A549 (cell line): ENCODE data around the gene EML4. TPM values are rescaled to one million over a fixed set of nuclear protein-coding genes. Genes with fewer than 3 reads are reported as not detected.

Source experiments
- ATAC-seq, 2 experiments: fragments of 200-7000 bp in 1 of 2; fragments of >200 bp in 1 of 2; cut with Nextera tagmentation in 1 of 2; cut with Tn5 transposase in 1 of 2; 3 replicates each; pipeline versions ENCODE4 v1.8.0 to v1.9.1; 2018 to 2020; ENCODE audit warnings: mild to moderate bottlenecking in 1 of 2, moderate library complexity in 1 of 2
- CTCF ChIA-PET: fragments of 300-600 bp; sonication (Branson Sonifier 250); formaldehyde crosslinking; extraction: SDS; loops from one replicate; lab custom pipeline; 2021; ENCODE audit warnings: antibody characterized with exemption, inconsistent platforms; lab: Yijun Ruan, JAX
- POLR2A ChIA-PET: fragments of 350-600 bp; formaldehyde crosslinking; extraction: SDS; loops from one replicate; lab custom pipeline; 2021; ENCODE audit warnings: antibody characterized with exemption, inconsistent platforms; lab: Yijun Ruan, JAX
- DNase-seq, 2 experiments: peaks; one replicate each; pipeline versions ENCODE4 v3.0.0 to v3.0.0-alpha.2; 2011 to 2016; ENCODE audit warnings: low read depth in 1 of 2, low spot score in 1 of 2
- FAIRE-seq: peaks from 2 replicates; lab custom pipeline; 2011; peaks lifted over from hg19 to GRCh38; lab: Jason Lieb, UNC
- H3K27ac ChIP-seq, 2 experiments: fragments of >200 bp; sonication (Bioruptor Twin); formaldehyde crosslinking; 3 replicates each; pipeline ENCODE4 v1.5.1; 2016 to 2017
- H3K4me1 ChIP-seq: fragments of >200 bp; sonication (Bioruptor Twin); formaldehyde crosslinking; 3 replicates; pipeline ENCODE4 v1.6.1; 2016
- H3K4me2 ChIP-seq: fragments of >200 bp; sonication (Bioruptor Twin); formaldehyde crosslinking; 3 replicates; pipeline ENCODE4 v1.6.1; 2016
- H3K4me3 ChIP-seq: fragments of >200 bp; sonication (Bioruptor Twin); formaldehyde crosslinking; 3 replicates; pipeline ENCODE4 v1.5.1; 2016
- H3K9me3 ChIP-seq: fragments of >200 bp; sonication (Bioruptor Twin); formaldehyde crosslinking; 3 replicates; pipeline ENCODE4 v1.6.1; 2016
- CBX2 ChIP-seq: fragments of 200-600 bp; sonication (generic); IDR thresholded peaks from 2 replicates; pipeline ENCODE4 v1.6.1; 2016; ENCODE audit warnings: low read depth, mild to moderate bottlenecking, borderline replicate concordance
- CBX8 ChIP-seq: fragments of 200-600 bp; sonication (generic); IDR thresholded peaks from 2 replicates; pipeline ENCODE4 v1.6.1; 2016
- CHD4 ChIP-seq: fragments of 200-600 bp; sonication (generic); IDR thresholded peaks from 2 replicates; pipeline ENCODE4 v1.6.1; 2016; ENCODE audit warnings: antibody characterized with exemption, mild to moderate bottlenecking, borderline replicate concordance
- EHF ChIP-seq: fragments of 250-450 bp; sonication (Bioruptor Pico); IDR thresholded peaks from 2 replicates; pipeline ENCODE4 v1.5.0; 2020; ENCODE audit warnings: mild to moderate bottlenecking
- ESRRA ChIP-seq: fragments of 150-350 bp; IDR thresholded peaks from 2 replicates; pipeline ENCODE4 v1.6.1; 2014; ENCODE audit warnings: mild to moderate bottlenecking, low read length, borderline replicate concordance
- FOXS1 ChIP-seq: fragments of 250-450 bp; sonication (Bioruptor Pico); IDR thresholded peaks from 2 replicates; pipeline ENCODE4 v1.5.0; 2020; ENCODE audit warnings: mild to moderate bottlenecking, moderate library complexity
- HDAC2 ChIP-seq: fragments of 200-600 bp; sonication (generic); IDR thresholded peaks from 2 replicates; pipeline ENCODE4 v1.6.1; 2016
- HEYL ChIP-seq: fragments of 250-450 bp; sonication (Bioruptor Pico); IDR thresholded peaks from 2 replicates; pipeline ENCODE4 v1.8.0; 2021; ENCODE audit warnings: mild to moderate bottlenecking, moderate library complexity
- HOXB5 ChIP-seq: fragments of 250-450 bp; sonication (Bioruptor Pico); IDR thresholded peaks from 2 replicates; pipeline ENCODE4 v1.5.0; 2020; ENCODE audit warnings: mild to moderate bottlenecking, moderate library complexity
- JUNB ChIP-seq: fragments of >200 bp; sonication (Bioruptor Twin); formaldehyde crosslinking; IDR thresholded peaks from 2 replicates; pipeline ENCODE4 v1.6.1; 2016
- KDM1A ChIP-seq: fragments of 200-600 bp; sonication (generic); IDR thresholded peaks from 2 replicates; pipeline ENCODE4 v1.6.1; 2016; ENCODE audit warnings: low read depth, mild to moderate bottlenecking
- KDM5A ChIP-seq: fragments of 200-600 bp; sonication (generic); IDR thresholded peaks from 2 replicates; pipeline ENCODE4 v1.6.1; 2016; ENCODE audit warnings: antibody characterized with exemption, mild to moderate bottlenecking
- MAZ ChIP-seq: fragments of 150-350 bp; IDR thresholded peaks from 2 replicates; pipeline ENCODE4 v1.6.1; 2014; ENCODE audit warnings: antibody characterized with exemption, low read depth, low read length, borderline replicate concordance
- NFE2L2 ChIP-seq: fragments of 150-350 bp; conservative IDR thresholded peaks from 2 replicates; pipeline ENCODE4 v1.6.1; 2014; ENCODE audit warnings: low read length
- NPAS2 ChIP-seq: fragments of 250-450 bp; sonication (Bioruptor Pico); IDR thresholded peaks from 2 replicates; pipeline ENCODE4 v1.8.0; 2022; ENCODE audit warnings: mild to moderate bottlenecking, moderate library complexity, borderline replicate concordance
- PHF8 ChIP-seq: fragments of 200-600 bp; sonication (generic); IDR thresholded peaks from 2 replicates; pipeline ENCODE4 v1.6.1; 2016; ENCODE audit warnings: low read depth, mild to moderate bottlenecking, antibody characterized with exemption, moderate library complexity, borderline replicate concordance
- RAD21 ChIP-seq, 2 experiments: fragments of >200 bp in 1 of 2; sonication (Bioruptor Twin) in 1 of 2; formaldehyde crosslinking in 1 of 2; IDR thresholded peaks in 1 of 2; conservative IDR thresholded peaks in 1 of 2; 2 replicates in 1 of 2; 3 replicates in 1 of 2; pipeline ENCODE4 v1.6.1; 2012 to 2018; ENCODE audit warnings: inconsistent platforms in 1 of 2
- RARB ChIP-seq: fragments of 250-450 bp; sonication (Bioruptor Pico); IDR thresholded peaks from 2 replicates; pipeline ENCODE4 v1.8.0; 2021; ENCODE audit warnings: mild to moderate bottlenecking, moderate library complexity
- SREBF2 ChIP-seq: fragments of 450-650 bp; IDR thresholded peaks from 2 replicates; pipeline ENCODE4 v1.6.1; 2014; ENCODE audit warnings: mild to moderate bottlenecking, moderate library complexity
- TP53 ChIP-seq: fragments of 250-450 bp; sonication (Bioruptor Pico); IDR thresholded peaks from 2 replicates; pipeline ENCODE4 v1.5.0; 2021; ENCODE audit warnings: mild to moderate bottlenecking, moderate library complexity
- ZFP36 ChIP-seq: fragments of 450-650 bp; IDR thresholded peaks from 2 replicates; pipeline ENCODE4 v1.6.1; 2014; ENCODE audit warnings: borderline replicate concordance; ENCODE audit not compliant: partially characterized antibody
- ZNF302 ChIP-seq: fragments of 250-450 bp; sonication (Bioruptor Pico); IDR thresholded peaks from 2 replicates; pipeline ENCODE4 v1.9.0; 2021; ENCODE audit warnings: inconsistent platforms, mild to moderate bottlenecking, moderate library complexity
- WGBS: methylation state at CpG from one replicate; pipeline ENCODE4 v1.1.6; 2017; ENCODE audit errors: missing lambda C conversion rate; 5-methylcytosine and 5-hydroxymethylcytosine counted together
- polyA plus RNA-seq, 4 experiments: library from polyadenylated mRNA; depleted of rRNA in 3 of 4; stranded (reverse); fragments of >200 nt; fragmentation: RNase III in 1 of 4; extraction: RNeasy Plus Mini Kit Qiagen cat#74134 plus additional on column Dnase treatment in 1 of 4; gene quantifications; 2 replicates in 3 of 4; 3 replicates in 1 of 4; pipeline ENCODE4 v1.2.3, GENCODE V29; 2011 to 2017
- TF ChIP-seq, protein P1 (sequence below): IDR thresholded peaks from 2 replicates; pipeline ENCODE4 v1.6.1; 2012
- TF ChIP-seq, protein P2 (sequence below): fragments of 200-600 bp; sonication (generic); IDR thresholded peaks from 2 replicates; pipeline ENCODE4 v1.6.1; 2016; ENCODE audit warnings: antibody characterized with exemption, mild to moderate bottlenecking, moderate library complexity
- TF ChIP-seq, protein P3 (sequence below): fragments of 150-350 bp; IDR thresholded peaks from 2 replicates; pipeline ENCODE4 v1.6.1; 2014; ENCODE audit warnings: low read depth, mild to moderate bottlenecking, low read length

Gene EML4
- polyA plus RNA-seq, 2 of the 4 experiments (the other 2 are of a cell fraction), result 34.6 to 130 TPM

DNA sequence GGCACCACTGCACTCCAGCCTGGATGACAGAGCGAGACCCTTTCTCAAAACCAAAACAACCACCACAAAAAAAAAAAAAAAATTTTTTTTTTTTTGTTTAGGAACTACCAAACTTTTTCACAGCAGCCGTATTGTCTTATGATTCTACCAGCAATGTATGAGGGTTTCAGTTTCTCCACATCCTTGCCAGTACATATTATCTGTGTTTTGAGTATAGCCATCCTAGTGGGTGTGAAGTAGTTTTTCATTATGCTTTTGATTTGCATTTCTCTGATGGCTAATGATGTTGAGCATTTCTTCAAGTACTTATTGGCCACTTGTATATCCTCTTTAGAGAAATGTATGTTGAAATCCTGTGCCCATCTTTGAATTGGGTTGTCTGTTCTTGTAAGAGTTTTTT is 140.2 kb downstream of the EML4 start:
- DNase-seq, result no peak
- ChIA-PET POLR2A (no interaction called here), CTCF (interaction anchor here (0.6 to 0.7 kb wide), 4 partner anchors 19 to 566 kb away, joined by 3 read pairs; no protein-coding TSS in a partner anchor)
- no peak overlapping the region for H3K27ac ChIP-seq
- TF ChIP-seq CBX8, result no peak
- TF ChIP-seq TP53 (CRISPR knock-in tag), result no peak
- no peak for TF ChIP-seq SREBF2
- no peak for TF ChIP-seq MAZ
- TF ChIP-seq KDM5A, result no peak
- TF ChIP-seq FOXS1 (CRISPR knock-in tag), result no peak
- TF ChIP-seq, protein P1, sequence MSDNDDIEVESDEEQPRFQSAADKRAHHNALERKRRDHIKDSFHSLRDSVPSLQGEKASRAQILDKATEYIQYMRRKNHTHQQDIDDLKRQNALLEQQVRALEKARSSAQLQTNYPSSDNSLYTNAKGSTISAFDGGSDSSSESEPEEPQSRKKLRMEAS, result no peak
- TF ChIP-seq HOXB5 (CRISPR knock-in tag), result no peak
- TF ChIP-seq CHD4, result no peak
- TF ChIP-seq HEYL (CRISPR knock-in tag), result no peak
- TF ChIP-seq KDM1A, result no peak
- no peak for TF ChIP-seq JUNB
- no peak for TF ChIP-seq PHF8
- TF ChIP-seq HDAC2, result no peak
- TF ChIP-seq NPAS2 (CRISPR knock-in tag), result no peak
- TF ChIP-seq RAD21 (conservative IDR thresholded peaks at IDR 0.05 in 1 of 2, IDR thresholded peaks at IDR 0.05 in 1 of 2), result no peak
- TF ChIP-seq RARB (CRISPR knock-in tag), result no peak
- TF ChIP-seq ZNF302 (CRISPR knock-in tag), result no peak
- TF ChIP-seq EHF (CRISPR knock-in tag), result no peak
- TF ChIP-seq, protein P2, sequence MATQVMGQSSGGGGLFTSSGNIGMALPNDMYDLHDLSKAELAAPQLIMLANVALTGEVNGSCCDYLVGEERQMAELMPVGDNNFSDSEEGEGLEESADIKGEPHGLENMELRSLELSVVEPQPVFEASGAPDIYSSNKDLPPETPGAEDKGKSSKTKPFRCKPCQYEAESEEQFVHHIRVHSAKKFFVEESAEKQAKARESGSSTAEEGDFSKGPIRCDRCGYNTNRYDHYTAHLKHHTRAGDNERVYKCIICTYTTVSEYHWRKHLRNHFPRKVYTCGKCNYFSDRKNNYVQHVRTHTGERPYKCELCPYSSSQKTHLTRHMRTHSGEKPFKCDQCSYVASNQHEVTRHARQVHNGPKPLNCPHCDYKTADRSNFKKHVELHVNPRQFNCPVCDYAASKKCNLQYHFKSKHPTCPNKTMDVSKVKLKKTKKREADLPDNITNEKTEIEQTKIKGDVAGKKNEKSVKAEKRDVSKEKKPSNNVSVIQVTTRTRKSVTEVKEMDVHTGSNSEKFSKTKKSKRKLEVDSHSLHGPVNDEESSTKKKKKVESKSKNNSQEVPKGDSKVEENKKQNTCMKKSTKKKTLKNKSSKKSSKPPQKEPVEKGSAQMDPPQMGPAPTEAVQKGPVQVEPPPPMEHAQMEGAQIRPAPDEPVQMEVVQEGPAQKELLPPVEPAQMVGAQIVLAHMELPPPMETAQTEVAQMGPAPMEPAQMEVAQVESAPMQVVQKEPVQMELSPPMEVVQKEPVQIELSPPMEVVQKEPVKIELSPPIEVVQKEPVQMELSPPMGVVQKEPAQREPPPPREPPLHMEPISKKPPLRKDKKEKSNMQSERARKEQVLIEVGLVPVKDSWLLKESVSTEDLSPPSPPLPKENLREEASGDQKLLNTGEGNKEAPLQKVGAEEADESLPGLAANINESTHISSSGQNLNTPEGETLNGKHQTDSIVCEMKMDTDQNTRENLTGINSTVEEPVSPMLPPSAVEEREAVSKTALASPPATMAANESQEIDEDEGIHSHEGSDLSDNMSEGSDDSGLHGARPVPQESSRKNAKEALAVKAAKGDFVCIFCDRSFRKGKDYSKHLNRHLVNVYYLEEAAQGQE, result no peak
- ATAC-seq, result no peak
- H3K4me2 ChIP-seq, result no peak overlapping the region
- no peak for FAIRE-seq
- WGBS, result 97% methylated on average over 2 of the region's 2 CpGs
- H3K9me3 ChIP-seq, result no peaks in the 10 kb centered on the region
- peaks cover 11% of the 10 kb centered on the region for H3K4me1 ChIP-seq
- H3K4me3 ChIP-seq, result no peak overlapping the region

DNA sequence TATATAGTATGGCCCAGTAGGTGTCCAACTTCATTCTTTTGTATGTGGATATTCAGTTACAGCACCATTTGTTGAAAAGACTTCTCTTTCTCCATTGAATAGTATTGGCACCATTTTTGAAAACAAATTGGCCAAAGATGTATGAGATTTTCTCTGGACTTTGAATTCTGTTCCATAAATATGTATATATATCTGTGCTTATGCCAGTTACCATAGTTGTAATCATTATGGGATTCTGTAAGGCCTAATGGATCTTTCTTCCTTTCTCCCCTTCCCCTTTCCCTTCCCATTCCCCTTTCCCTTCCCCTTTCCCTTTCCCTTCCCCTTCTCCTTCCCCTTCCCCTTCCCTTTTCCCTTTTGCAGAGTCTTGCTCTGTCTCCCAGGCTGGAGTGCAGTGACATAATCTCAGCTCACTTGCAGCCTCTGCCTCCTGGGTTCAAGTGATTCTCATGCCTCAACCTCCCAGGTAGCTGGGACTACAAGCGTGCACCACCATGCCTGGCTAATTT is 140.9 kb downstream of the EML4 start:
- no peak for FAIRE-seq
- ATAC-seq, result no peak
- WGBS, result 100% methylated on average over 1 of the region's 1 CpG
- Histone ChIP-seq H3K9me3 (no peaks in the 10 kb centered on the region), H3K4me2 (no peak overlapping the region)
- TF ChIP-seq, protein P2, result no peak
- TF ChIP-seq ZFP36 (no peak), HOXB5 (CRISPR knock-in tag) (no peak), ESRRA (no peak), NFE2L2 (no peak), NPAS2 (CRISPR knock-in tag) (no peak), CBX2 (no peak)
- TF ChIP-seq, protein P3, sequence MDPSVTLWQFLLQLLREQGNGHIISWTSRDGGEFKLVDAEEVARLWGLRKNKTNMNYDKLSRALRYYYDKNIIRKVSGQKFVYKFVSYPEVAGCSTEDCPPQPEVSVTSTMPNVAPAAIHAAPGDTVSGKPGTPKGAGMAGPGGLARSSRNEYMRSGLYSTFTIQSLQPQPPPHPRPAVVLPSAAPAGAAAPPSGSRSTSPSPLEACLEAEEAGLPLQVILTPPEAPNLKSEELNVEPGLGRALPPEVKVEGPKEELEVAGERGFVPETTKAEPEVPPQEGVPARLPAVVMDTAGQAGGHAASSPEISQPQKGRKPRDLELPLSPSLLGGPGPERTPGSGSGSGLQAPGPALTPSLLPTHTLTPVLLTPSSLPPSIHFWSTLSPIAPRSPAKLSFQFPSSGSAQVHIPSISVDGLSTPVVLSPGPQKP, result no peak
- TF ChIP-seq, all 56 proteins: peak for 0
- H3K27ac ChIP-seq, result no peak overlapping the region
- H3K4me3 ChIP-seq, result no peak overlapping the region
- peaks cover 18% of the 10 kb centered on the region for H3K4me1 ChIP-seq
- ChIA-PET POLR2A (no interaction called here), CTCF (interaction anchor here (0.8 to 1.0 kb wide), 2 partner anchors 11 to 25 kb away, joined by 3 read pairs; no protein-coding TSS in a partner anchor)
- no peak for DNase-seq
